ENCODE data around the gene RBM17.

Gene RBM17

GRCh38 chr10:6069081-6069931 lies 19.5 kb upstream of the RBM17 start:
- Histone ChIP-seq H2AFZ (ENCODE audit: low read depth, low read length) (peak overlapping the region; percentile 3; the same call in 1 of the 2 replicates), H3K27ac (ENCODE audit: low read length) (peak overlapping the region; percentile 64), H3K27me3 (ENCODE audit: insufficient read depth, low read length, poor library complexity) (no peaks in the 10 kb centered on the region), H4K20me1 (ENCODE audit: insufficient read depth, low read length) (no peaks in the 10 kb centered on the region), H3K4me2 (ENCODE audit: insufficient read depth, low read length) (peak overlapping the region; percentile 45), H3K4me1 (ENCODE audit: insufficient read depth, low read length) (peaks cover 63% of the 10 kb centered on the region), H3K9ac (ENCODE audit: low read depth, low read length) (peak overlapping the region; percentile 35), H3K9me3 (ENCODE audit: insufficient read depth, low read length, severe bottlenecking) (no peaks in the 10 kb centered on the region), H3K36me3 (ENCODE audit: insufficient read depth, low read length) (no peaks in the 10 kb centered on the region), H3K4me3 (ENCODE audit: low read depth in 1 of 2, low read length in 2 of 2) (peak overlapping the region in 1 of 2 experiments; percentile 20; a peak in 1 of 4 replicates), H3K79me2 (ENCODE audit: insufficient read depth, low read length) (no peaks in the 10 kb centered on the region)
- peak; percentile 44 for ATAC-seq (ENCODE audit: insufficient read depth, low read depth)
- TF ChIP-seq CTCF (IDR thresholded peaks at IDR 0.05; ENCODE audit: borderline replicate concordance, extremely low read depth, low read length, poor library complexity, severe bottlenecking): no peak
- no peak for TF ChIP-seq EZH2 (IDR thresholded peaks at IDR 0.05; ENCODE audit: borderline replicate concordance, low read depth, low read length, severe bottlenecking)
- DNase-seq: peak; percentile 29

GRCh38 chr10:6070660-6071059 lies 18.2 kb upstream of the RBM17 start:
- Histone ChIP-seq H2AFZ (ENCODE audit: low read depth, low read length) (no peak overlapping the region), H3K27ac (ENCODE audit: low read length) (no peak overlapping the region), H3K27me3 (ENCODE audit: insufficient read depth, low read length, poor library complexity) (no peaks in the 10 kb centered on the region), H3K4me1 (ENCODE audit: insufficient read depth, low read length) (peaks cover 63% of the 10 kb centered on the region), H3K4me2 (ENCODE audit: insufficient read depth, low read length) (no peak overlapping the region), H3K79me2 (ENCODE audit: insufficient read depth, low read length) (no peaks in the 10 kb centered on the region), H3K4me3 (ENCODE audit: low read depth in 1 of 2, low read length in 2 of 2) (no peak overlapping the region), H3K9ac (ENCODE audit: low read depth, low read length) (no peak overlapping the region), H3K9me3 (ENCODE audit: insufficient read depth, low read length, severe bottlenecking) (no peaks in the 10 kb centered on the region), H4K20me1 (ENCODE audit: insufficient read depth, low read length) (no peaks in the 10 kb centered on the region), H3K36me3 (ENCODE audit: insufficient read depth, low read length) (no peaks in the 10 kb centered on the region)
- no peak for DNase-seq
- TF ChIP-seq EZH2 (IDR thresholded peaks at IDR 0.05; ENCODE audit: borderline replicate concordance, low read depth, low read length, severe bottlenecking) (no peak), CTCF (IDR thresholded peaks at IDR 0.05; ENCODE audit: borderline replicate concordance, extremely low read depth, low read length, poor library complexity, severe bottlenecking) (no peak)
- no peak for ATAC-seq (ENCODE audit: insufficient read depth, low read depth)

- Histone ChIP-seq H3K27me3 (ENCODE audit: insufficient read depth, low read length, poor library complexity) (no peaks in the 10 kb centered on the region), H3K36me3 (ENCODE audit: insufficient read depth, low read length) (no peaks in the 10 kb centered on the region), H3K4me1 (ENCODE audit: insufficient read depth, low read length) (peaks cover 63% of the 10 kb centered on the region), H3K9ac (ENCODE audit: low read depth, low read length) (peak overlapping the region; percentile 4; the same call in 1 of the 2 replicates), H3K4me3 (ENCODE audit: low read depth in 1 of 2, low read length in 2 of 2) (no peak overlapping the region), H3K27ac (ENCODE audit: low read length) (peak overlapping the region; percentile 56), H2AFZ (ENCODE audit: low read depth, low read length) (no peak overlapping the region), H3K4me2 (ENCODE audit: insufficient read depth, low read length) (no peak overlapping the region), H3K9me3 (ENCODE audit: insufficient read depth, low read length, severe bottlenecking) (no peaks in the 10 kb centered on the region), H3K79me2 (ENCODE audit: insufficient read depth, low read length) (no peaks in the 10 kb centered on the region), H4K20me1 (ENCODE audit: insufficient read depth, low read length) (no peaks in the 10 kb centered on the region)
- no peak for DNase-seq
- no peak for ATAC-seq (ENCODE audit: insufficient read depth, low read depth)
- TF ChIP-seq CTCF (IDR thresholded peaks at IDR 0.05; ENCODE audit: borderline replicate concordance, extremely low read depth, low read length, poor library complexity, severe bottlenecking): no peak
- TF ChIP-seq EZH2 (IDR thresholded peaks at IDR 0.05; ENCODE audit: borderline replicate concordance, low read depth, low read length, severe bottlenecking): no peak
Measured at GRCh38 chr10:6071181-6072175, 17.4 kb upstream of the RBM17 start.

Measured in DND-41 (cell line).